ENCODE data around the gene AKAP3.

The AKAP3 gene

DNA sequence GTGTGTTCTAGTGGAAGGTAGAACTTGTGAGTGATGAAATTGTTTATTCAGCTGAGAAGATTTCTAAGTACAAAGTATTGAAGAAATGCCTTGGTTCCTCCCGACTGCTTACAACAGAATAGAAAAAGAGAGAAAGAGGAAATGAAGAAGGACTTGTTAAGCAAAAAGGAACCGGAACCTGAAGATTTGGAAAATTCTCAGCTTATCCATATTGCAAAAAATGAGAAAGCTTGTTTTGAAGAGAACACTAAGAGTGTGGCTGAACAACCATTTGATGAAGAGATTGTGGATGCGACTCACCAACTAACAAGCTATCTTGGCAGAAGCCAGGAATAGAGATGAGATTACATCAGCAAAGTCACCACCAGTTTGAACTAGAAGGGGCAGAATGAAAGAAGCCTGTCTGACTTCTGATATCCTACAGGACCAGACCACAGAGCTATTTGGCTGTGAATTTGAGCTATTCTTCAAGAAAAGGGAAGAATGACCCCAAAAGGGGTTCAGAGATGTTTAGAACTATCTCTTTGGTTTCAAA is 15.2 kb upstream of the AKAP3 start:
- Histone ChIP-seq H4K20me1 (ENCODE audit: low read depth, low read length) (no peaks in the 10 kb centered on the region), H3F3A (ENCODE audit: insufficient read depth) (no peaks in the 10 kb centered on the region), H3K4me2 (ENCODE audit: low read depth, low read length, poor library complexity, severe bottlenecking) (no peak overlapping the region), H3K4me3 (ENCODE audit: insufficient read depth, low read length, poor library complexity, severe bottlenecking) (no peak overlapping the region), H3K27ac (ENCODE audit: low read depth, low read length) (no peak overlapping the region), H3K9me2 (replicated peaks; ENCODE audit: insufficient read depth, low read length) (no peaks in the 10 kb centered on the region), H3K27me3 (ENCODE audit: low read length) (no peaks in the 10 kb centered on the region), H3K79me2 (ENCODE audit: insufficient read depth, low read length) (no peaks in the 10 kb centered on the region), H3K9me3 (ENCODE audit: insufficient read depth, low read length) (no peaks in the 10 kb centered on the region), H2AFZ (ENCODE audit: low read depth, low read length, severe bottlenecking) (no peak overlapping the region), H3K9ac (ENCODE audit: low read length) (no peak overlapping the region), H3K36me3 (ENCODE audit: low read length) (peaks cover 45% of the 10 kb centered on the region)
- TF ChIP-seq, protein P1, sequence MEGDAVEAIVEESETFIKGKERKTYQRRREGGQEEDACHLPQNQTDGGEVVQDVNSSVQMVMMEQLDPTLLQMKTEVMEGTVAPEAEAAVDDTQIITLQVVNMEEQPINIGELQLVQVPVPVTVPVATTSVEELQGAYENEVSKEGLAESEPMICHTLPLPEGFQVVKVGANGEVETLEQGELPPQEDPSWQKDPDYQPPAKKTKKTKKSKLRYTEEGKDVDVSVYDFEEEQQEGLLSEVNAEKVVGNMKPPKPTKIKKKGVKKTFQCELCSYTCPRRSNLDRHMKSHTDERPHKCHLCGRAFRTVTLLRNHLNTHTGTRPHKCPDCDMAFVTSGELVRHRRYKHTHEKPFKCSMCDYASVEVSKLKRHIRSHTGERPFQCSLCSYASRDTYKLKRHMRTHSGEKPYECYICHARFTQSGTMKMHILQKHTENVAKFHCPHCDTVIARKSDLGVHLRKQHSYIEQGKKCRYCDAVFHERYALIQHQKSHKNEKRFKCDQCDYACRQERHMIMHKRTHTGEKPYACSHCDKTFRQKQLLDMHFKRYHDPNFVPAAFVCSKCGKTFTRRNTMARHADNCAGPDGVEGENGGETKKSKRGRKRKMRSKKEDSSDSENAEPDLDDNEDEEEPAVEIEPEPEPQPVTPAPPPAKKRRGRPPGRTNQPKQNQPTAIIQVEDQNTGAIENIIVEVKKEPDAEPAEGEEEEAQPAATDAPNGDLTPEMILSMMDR (IDR thresholded peaks at IDR 0.05; ENCODE audit: insufficient read depth, low read length, poor library complexity, severe bottlenecking), result no peak
- TF ChIP-seq EZH2phosphoT487 (conservative IDR thresholded peaks at IDR 0.05; ENCODE audit: low read length), result no peak

DNA sequence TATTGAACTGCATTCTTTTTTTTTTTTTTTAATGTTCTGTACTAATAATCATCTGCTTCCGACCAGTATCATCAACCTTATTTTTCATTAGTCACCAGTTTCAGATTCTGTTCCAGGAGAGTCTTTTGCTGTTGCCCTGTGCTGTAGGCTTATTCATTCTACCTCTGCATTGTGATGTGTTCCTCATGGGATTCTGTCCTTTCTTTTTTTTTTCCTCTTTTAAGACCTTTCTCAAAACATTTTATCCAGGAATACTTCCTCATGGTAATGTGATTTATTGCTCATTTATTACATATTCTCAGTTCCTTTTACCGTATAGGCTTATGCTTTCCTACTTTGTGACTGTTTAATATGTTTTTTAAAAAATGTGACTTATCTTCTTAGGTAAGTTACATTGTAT is 4.8 kb upstream of the AKAP3 start:
- Histone ChIP-seq H3K79me2 (ENCODE audit: insufficient read depth, low read length) (peaks cover 50% of the 10 kb centered on the region), H3K36me3 (ENCODE audit: low read length) (peaks cover 6% of the 10 kb centered on the region; the same call in 1 of the 2 replicates)

DNA sequence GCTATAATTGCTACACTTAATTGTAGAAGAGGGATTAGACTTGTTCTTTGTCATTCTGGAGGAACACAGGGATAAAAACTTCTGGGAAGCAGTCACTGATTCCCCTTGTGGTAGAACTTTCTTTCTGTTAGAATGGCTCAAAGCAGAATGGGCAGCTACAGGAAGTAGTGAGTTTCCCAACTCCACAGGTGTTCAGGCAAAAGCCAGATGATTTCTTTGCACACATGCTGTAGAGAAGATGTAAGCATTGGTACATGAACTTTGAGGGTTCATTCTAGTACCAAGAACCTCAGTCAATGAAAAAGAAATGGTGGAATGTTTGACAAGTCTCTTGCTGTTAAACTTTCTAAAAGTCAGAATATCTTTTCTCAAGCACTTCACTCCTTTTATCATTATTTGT is 4.4 kb upstream of the AKAP3 start:
- TF ChIP-seq, protein P1 (IDR thresholded peaks at IDR 0.05; ENCODE audit: insufficient read depth, low read length, poor library complexity, severe bottlenecking), result no peak
- no peak for TF ChIP-seq EZH2phosphoT487 (conservative IDR thresholded peaks at IDR 0.05; ENCODE audit: low read length)
- peaks cover 50% of the 10 kb centered on the region for H3K79me2 ChIP-seq (ENCODE audit: insufficient read depth, low read length)
- no peaks in the 10 kb centered on the region for H3K27me3 ChIP-seq (ENCODE audit: low read length)
- no peak overlapping the region for H3K4me3 ChIP-seq (ENCODE audit: insufficient read depth, low read length, poor library complexity, severe bottlenecking)
- no peak overlapping the region for H3K27ac ChIP-seq (ENCODE audit: low read depth, low read length)
- H4K20me1 ChIP-seq (ENCODE audit: low read depth, low read length), result peaks cover 4% of the 10 kb centered on the region; the same call in 1 of the 2 replicates
- H3K36me3 ChIP-seq (ENCODE audit: low read length), result peaks cover 6% of the 10 kb centered on the region; the same call in 1 of the 2 replicates
- no peak overlapping the region for H3K4me2 ChIP-seq (ENCODE audit: low read depth, low read length, poor library complexity, severe bottlenecking)
- H3K9me3 ChIP-seq (ENCODE audit: insufficient read depth, low read length), result no peaks in the 10 kb centered on the region
- no peak overlapping the region for H3K9ac ChIP-seq (ENCODE audit: low read length)
- no peak overlapping the region for H2AFZ ChIP-seq (ENCODE audit: low read depth, low read length, severe bottlenecking)
- no peaks in the 10 kb centered on the region for H3F3A ChIP-seq (ENCODE audit: insufficient read depth)
- no peaks in the 10 kb centered on the region for H3K9me2 ChIP-seq (replicated peaks; ENCODE audit: insufficient read depth, low read length)

More for the DNA sequence above, 4.8 kb upstream of the AKAP3 start:
- H3K4me2 ChIP-seq (ENCODE audit: low read depth, low read length, poor library complexity, severe bottlenecking), result no peak overlapping the region
- H3K4me3 ChIP-seq (ENCODE audit: insufficient read depth, low read length, poor library complexity, severe bottlenecking), result no peak overlapping the region
- no peaks in the 10 kb centered on the region for H3K27me3 ChIP-seq (ENCODE audit: low read length)
- no peak for TF ChIP-seq EZH2phosphoT487 (conservative IDR thresholded peaks at IDR 0.05; ENCODE audit: low read length)
- TF ChIP-seq, protein P1 (IDR thresholded peaks at IDR 0.05; ENCODE audit: insufficient read depth, low read length, poor library complexity, severe bottlenecking), result no peak
- no peak overlapping the region for H2AFZ ChIP-seq (ENCODE audit: low read depth, low read length, severe bottlenecking)
- peaks cover 4% of the 10 kb centered on the region; the same call in 1 of the 2 replicates for H4K20me1 ChIP-seq (ENCODE audit: low read depth, low read length)
- no peaks in the 10 kb centered on the region for H3F3A ChIP-seq (ENCODE audit: insufficient read depth)
- H3K9ac ChIP-seq (ENCODE audit: low read length), result no peak overlapping the region
- H3K27ac ChIP-seq (ENCODE audit: low read depth, low read length), result no peak overlapping the region
- H3K9me3 ChIP-seq (ENCODE audit: insufficient read depth, low read length), result no peaks in the 10 kb centered on the region
- no peaks in the 10 kb centered on the region for H3K9me2 ChIP-seq (replicated peaks; ENCODE audit: insufficient read depth, low read length)
